ENCODE results near the gene ELANE.
"Not testable (repeated sequence)": the region's sequence is repeated elsewhere in the genome, so short reads cannot be mapped to it uniquely, and the experiment has no call there.

The ELANE gene

DNA sequence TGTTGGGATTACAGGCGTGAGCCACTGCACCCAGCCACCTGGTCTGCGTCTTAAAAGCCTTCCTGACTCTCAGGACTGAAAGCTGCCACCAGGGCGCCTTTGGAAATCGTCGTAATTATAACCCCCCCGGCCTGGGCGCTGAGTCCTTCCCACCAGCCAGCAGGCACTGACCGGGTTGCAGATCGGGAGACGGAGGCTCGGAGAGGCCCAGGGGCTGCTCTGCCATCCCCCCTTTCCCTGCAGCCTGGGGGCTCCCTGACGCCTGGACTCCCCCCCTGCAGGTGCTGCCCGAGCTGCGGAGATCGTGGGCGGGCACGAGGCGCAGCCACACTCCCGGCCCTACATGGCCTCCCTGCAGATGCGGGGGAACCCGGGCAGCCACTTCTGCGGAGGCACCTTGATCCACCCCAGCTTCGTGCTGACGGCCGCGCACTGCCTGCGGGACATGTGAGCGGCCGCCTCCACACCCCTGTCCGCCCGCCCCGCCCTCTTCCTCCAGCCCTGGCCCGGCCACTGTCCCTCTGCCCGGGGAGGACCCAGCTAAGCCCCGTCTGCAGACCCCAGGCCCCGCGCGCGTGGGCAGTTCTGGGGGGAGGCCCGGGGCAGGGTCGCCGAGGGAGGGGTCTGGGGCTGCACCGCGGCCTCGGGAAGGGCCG is 8.8 kb upstream of the ELANE start:
- DNase-seq, result no peak

DNA sequence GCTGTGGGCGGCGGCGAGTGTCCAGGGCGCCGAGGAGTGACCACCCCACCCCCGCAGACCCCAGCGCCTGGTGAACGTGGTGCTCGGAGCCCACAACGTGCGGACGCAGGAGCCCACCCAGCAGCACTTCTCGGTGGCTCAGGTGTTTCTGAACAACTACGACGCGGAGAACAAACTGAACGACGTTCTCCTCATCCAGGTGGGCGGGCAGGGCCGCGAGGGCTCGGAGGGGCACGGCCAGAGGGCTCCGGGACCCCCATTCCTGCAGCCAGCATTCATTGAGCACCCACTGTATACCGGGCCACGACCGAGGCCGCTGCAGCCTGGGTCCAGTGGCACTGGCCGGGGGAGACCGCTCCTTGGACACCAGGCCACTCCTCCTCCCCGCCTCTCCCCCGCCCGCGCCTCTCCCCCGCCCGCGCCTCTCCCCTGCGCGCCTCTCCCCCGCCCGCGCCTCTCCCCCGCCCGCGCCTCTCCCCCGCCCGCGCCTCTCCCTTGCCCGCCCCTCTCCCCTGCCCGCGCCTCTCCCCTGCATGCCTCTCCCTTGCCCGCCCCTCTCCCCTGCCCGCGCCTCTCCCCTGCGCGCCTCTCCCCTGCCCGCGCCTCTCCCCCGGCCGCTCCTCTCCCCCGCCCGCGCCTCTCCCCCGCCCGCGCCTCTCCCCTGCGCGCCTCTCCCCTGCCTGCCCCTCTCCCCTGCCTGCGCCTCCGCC is 8.1 kb upstream of the ELANE start:
- DNase-seq, result no peak

DNA sequence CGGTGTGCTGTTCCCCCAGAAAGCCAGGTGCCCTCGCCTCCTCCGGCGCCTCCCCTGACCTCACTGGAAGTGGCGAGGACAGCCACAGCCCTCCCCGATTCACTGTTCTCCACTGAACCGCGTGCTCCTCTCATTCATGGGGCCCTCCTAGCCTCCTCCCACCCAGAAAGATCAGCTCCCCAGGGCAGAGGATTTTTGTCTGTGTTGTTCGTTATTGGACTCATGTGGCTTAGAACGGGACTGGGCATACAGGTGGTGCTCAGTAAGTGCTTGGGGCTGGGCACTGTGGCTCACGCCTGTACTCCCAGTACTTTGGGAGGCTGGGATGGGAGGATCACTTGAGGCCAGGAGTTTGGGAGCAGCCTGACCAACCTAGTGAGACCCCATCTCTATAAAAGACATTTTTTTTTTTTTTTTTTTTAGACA is 7.5 kb upstream of the ELANE start:
- DNase-seq, result no peak

DNA sequence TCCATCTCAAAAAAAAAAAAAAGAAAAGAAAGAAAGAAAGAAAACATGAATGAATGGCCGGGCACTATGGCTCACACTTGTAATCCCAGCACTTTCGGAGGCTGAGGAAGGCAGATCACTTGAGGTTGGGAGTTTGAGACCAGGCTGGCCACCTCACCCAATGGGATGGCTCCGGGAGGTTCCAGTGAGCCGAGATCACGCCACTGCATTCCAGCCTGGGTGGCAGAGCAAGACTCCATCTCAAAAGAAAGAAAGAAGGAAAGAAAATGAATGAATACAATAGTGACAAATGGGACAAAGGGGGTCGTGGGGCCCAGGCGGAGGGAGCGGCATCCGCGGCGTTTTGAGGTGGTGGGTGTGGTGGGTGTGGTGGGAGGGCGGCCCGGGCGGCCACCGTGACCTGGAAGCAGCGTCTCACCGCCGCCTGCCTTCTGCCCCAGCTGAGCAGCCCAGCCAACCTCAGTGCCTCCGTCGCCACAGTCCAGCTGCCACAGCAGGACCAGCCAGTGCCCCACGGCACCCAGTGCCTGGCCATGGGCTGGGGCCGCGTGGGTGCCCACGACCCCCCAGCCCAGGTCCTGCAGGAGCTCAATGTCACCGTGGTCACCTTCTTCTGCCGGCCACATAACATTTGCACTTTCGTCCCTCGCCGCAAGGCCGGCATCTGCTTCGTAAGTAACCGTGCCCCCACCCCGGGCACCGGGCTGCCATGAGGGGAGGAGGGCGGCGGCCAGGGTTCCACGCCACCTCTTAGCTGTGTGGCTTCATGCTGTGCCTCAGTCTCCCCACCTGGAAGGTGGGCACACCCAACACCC is 6.2 kb upstream of the ELANE start:
- no peak for DNase-seq

DNA sequence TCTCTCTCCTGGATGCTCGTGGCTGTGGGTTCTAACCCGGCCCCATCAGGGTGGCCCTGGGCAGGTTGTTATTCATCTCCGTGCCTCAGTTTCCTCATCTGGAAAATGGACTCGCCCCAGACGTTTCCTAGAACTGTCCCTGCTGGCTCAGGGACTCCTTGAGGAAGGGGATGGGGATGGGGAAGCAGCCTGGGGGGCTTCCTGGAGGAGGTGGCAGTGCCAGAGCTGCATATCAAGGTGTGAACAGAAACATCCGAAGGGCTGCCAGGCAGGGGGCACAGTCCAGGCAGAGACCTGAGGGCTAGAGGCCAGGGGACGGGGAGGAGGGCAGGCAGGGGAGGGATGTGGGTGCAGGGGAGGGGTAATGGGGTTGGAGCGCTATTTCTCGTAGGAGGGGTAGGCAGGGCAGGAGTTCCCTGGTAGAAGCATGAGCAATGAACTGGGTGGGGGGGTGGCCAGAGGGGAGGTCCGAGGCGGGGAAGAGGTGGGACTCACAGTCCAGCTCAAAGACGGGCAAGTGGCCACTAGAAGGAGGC is 3.6 kb upstream of the ELANE start:
- DNase-seq, result no peak

DNA sequence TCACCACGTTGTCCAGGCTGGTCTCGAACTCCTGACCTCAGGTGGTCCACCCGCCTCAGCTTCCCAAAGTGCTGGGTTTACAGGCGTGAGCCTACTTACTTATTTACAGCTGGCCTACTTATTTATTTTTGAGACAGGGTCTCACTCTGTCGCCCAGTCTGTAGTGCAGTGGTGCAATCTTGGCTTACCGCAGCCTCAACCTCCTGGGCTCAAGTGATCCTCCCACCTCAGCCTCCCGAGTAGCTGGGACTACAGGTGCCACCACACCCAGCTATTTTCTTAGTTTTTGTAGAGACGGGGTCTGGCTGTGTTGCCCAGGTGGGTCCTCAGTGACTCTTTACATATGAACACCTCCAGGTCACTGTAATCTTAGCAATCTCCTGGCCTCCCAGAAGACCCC is 2.9 kb upstream of the ELANE start:
- DNase-seq, result not testable (repeated sequence)

DNA sequence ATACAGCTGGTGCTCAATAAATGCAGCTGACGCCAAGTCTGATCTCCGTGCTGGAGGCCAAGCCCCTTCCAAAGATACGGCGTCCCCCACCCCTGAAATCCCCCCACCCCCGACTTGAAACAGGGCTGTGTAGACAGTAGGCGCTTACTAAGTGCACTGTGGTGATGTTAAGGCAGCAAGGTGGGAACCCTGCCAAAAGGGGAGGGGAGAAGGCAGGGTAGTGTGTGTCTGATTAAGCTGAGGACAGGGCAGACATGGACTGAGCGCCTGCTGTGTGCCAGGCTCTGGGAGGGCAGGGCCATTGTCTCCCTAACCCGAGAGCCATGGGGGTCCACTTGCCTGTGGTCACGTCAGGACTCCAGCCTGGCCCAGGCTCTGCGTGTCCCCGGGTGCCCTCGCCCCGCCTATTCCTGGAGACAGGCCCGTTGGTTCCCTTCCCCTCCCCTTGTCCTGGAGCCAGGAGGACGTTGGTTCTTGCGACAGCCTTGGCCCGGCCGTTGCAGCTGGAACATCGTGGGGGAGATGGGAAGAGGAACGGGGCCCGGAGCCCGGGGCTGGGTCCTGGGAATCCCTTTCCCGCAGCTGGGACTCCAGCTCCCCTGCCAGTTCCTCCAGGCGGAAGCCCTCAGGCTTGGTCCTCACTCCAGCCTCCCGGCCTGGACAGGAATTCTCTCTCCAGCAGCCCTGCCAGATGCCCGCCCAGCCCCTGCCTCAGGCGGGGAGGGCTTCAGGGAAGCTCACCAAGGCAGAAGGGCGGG is 1.7 kb upstream of the ELANE start:
- no peak for DNase-seq

DNA sequence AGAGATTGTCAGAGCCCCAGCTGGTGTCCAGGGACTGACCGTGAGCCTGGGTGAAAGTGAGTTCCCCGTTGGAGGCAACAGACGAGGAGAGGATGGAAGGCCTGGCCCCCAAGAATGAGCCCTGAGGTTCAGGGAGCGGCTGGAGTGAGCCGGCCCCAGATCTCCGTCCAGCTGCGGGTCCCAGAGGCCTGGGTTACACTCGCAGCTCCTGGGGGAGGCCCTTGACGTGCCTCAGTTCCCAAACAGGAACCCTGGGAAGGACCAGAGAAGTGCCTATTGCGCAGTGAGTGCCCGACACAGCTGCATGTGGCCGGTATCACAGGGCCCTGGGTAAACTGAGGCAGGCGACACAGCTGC is 1.1 kb upstream of the ELANE start:
- no peak for DNase-seq

DNA sequence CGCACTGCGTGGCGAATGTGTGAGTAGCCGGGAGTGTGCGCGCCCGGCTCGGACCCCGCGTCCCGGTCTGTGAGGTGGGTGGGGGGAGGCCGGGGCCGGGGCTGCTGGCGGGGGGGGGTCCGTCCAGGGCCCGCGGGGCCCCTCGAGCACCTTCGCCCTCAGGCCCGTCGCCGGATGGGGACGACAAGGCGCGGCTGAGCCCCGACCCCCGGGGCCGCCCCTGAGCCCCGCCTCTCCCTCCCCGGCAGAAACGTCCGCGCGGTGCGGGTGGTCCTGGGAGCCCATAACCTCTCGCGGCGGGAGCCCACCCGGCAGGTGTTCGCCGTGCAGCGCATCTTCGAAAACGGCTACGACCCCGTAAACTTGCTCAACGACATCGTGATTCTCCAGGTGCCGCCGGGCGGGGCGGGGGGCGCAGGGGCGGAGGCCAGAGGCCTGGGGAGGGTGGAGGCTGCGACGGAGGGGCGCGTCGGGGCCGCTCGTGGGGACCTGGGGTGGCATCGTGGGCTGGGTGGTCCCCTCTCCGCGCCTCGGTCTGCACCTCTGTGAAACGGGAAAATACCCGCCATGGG is 997 bp downstream of the ELANE start:
- DNase-seq, result no peak

DNA sequence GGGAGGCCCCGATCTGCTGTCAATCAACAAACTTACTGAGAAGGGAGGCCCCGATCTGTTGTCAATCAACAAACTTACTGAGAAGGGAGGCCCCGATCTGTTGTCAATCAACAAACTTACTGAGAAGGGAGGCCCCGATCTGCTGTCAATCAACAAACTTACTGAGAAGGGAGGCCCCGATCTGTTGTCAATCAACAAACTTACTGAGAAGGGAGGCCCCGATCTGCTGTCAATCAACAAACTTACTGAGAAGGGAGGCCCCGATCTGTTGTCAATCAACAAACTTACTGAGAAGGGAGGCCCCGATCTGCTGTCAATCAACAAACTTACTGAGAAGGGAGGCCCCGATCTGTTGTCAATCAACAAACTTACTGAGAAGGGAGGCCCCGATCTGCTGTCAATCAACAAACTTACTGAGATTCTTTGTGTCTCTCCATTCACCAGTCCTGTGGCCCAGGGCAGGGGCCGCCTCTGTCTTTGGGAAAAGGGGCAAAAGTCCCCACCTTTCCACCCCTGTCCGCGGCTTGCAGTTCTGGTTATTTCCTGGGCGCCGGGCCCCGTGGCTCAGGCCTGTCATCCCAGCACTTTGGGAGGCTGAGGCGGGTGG is 1.6 kb downstream of the ELANE start:
- not testable (repeated sequence) for DNase-seq

DNA sequence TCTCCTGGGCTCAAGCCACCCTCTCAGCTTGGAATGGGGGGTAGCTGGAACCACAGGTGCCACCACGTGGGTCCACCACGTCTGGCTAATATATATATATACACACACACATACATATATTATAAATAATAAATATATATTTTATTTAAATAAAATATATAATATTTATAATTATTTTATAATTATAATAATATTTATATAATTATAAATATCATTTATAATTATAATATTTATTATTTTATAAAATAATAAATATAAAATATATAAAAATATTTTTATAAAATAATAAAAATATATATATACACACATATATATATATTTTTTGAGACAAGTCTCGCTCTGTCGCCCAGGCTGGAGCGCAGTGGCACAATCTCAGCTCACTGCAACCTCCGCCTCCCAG is 2.4 kb downstream of the ELANE start:
- no peak for DNase-seq

DNA sequence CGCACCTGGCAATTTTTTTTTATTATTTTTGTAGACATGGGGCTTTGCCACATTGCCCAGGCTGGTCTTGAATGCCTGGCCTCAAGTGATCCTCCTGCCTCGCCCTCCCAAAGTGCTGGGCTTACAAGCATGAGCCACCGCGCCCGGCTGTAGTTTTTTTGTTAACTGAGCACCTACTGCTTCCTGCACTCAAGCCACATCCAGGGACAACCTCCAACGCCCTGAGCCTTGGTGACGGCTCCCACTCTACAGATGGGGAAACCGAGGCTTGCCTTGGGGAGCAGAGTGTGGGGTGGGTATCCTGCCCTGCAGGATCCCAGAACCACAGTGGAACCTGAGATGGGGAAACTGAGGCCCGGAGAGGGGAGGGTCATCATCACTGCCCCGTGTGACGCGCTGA is 3.0 kb downstream of the ELANE start:
- DNase-seq, result no peak

DNA sequence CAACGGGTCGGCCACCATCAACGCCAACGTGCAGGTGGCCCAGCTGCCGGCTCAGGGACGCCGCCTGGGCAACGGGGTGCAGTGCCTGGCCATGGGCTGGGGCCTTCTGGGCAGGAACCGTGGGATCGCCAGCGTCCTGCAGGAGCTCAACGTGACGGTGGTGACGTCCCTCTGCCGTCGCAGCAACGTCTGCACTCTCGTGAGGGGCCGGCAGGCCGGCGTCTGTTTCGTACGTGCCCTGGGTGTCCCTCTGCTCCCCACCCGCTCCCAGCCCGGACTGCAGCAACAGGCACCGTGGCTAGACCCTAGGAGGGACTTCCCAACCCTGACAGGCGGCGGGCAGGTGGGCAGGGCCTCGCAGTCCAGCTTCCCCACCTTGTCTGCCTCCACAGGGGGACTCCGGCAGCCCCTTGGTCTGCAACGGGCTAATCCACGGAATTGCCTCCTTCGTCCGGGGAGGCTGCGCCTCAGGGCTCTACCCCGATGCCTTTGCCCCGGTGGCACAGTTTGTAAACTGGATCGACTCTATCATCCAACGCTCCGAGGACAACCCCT is 3.5 kb downstream of the ELANE start:
- DNase-seq, result no peak

DNA sequence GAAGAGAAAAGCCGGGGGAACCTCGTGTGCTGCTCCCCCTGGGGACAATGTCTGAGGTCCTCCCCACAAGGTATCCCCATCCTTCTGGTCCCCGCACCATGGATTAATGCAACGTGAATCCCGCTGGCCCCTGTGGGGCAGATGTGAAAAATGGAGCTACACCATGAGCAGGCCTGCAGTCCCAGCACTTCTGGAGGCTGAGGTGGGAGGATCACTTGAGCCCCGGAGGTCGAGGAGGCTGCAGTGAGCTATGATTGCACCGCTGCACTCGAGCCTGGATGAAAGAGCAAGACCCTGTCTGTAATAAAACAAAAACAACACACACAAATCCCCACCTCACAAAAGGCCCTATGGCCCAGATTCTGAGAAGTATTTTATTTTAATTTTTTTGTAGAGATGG is 6.2 kb downstream of the ELANE start:
- no peak for DNase-seq

DNA sequence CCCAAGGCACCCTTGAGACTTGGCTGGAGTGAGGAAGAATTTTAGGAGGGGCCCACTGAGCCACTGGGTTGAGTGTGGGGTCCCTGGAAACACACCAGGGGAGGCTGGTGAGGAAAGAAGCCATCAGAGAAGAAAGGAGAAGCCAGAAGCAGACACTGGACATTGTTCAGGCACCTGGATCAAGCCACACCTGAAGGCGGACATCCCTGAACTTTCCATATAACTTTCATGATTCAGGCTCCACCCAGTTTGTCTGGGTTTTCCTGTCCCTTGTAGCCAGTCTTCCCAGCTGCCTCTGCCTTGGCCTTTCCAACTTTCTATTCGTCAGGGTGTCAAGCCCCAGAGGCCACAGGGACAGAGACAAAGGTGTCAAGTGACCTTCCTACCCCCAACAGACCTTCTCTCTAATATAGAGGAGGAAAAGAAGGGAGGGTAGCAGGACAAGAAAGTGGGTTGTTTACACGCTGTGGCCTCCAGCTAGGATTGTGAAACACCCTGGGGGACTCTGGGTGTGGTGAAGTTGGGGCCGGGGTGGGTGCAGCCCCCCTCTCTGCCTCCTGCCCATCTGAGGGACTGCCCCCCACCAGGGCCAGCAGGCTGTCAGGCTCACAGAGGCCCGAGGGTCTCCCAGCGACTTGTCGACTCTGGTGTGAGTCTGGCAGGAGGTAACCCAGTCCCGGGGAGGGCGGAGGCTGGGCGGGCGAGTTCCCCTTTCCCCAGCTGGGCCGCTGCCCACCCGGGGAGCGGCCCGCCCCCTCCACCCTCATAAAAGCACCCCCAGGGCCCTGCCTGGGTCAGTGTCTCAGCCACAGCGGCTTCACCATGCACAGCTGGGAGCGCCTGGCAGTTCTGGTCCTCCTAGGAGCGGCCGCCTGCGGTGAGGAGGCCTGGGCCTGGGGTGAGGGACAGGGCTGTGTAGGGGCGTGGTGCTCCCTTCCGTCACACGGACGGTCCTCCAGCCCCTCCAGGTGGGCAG is 7.1 kb downstream of the ELANE start, which contains the start of gene CFD:
Gene CFD (plus strand): TSS at position 797 of the 976 bp plus-strand sequence. CDS start 26 bp downstream, at position 823.
- no peak for DNase-seq

DNA sequence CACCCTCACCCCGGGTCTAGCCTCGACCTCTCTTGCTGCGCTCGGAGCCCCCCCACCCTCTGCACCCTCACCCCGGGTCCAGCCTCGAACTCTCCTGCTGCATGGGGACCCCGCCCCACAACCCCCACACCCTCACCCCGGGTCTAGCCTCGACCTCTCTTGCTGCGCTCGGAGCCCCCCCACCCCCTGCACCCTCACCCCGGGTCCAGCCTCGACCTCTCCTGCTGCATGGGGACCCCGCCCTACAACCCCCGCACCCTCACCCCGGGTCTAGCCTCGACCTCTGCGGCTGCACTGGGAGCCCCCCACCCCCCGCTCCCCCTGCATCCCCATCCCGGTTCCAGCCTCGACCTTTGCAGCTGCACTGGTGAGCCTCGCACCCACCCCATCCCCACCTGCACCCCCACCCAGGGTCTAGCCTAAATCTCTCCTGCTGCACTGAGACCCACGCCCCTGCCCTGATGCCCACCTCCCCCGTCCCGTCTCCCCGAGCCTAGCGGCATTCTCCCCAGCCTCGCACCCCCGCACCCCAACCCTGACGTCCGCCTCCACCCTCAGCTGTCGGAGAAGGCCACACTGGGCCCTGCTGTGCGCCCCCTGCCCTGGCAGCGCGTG is 9.1 kb downstream of the ELANE start:
- DNase-seq, result no peak

DNA sequence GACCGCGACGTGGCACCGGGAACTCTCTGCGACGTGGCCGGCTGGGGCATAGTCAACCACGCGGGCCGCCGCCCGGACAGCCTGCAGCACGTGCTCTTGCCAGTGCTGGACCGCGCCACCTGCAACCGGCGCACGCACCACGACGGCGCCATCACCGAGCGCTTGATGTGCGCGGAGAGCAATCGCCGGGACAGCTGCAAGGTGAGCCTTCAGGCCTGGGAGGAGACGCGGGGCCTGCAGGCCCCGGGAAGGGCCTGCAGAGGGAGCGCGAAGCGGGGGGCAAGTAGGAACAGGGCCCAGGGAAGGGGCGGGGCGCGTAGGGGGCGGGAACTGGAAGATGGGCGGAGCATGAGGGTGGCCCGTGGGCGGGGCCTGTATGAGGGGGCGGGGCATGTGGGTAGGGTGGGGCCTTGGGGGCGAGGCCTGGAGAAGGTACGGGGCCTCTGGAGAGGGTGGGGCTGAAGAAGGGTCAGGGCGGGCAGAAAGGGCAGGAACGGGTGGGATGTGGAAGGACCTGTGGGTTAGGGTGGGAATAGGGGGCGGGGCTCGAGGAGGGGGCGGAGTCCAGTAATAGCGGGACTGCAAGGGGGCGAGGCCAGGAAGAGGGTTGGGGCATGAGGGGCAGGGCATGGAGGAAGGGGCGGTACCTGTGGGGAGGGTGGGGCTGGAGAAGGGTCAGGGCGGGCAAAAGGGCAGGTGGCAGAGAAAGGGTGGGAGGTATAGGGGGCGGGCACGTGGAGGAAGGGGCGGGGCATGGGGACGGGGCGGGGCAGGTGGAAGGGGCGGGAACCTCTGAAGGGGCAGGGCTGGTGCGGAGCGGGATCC is 9.9 kb downstream of the ELANE start:
- no peak for DNase-seq

DNA sequence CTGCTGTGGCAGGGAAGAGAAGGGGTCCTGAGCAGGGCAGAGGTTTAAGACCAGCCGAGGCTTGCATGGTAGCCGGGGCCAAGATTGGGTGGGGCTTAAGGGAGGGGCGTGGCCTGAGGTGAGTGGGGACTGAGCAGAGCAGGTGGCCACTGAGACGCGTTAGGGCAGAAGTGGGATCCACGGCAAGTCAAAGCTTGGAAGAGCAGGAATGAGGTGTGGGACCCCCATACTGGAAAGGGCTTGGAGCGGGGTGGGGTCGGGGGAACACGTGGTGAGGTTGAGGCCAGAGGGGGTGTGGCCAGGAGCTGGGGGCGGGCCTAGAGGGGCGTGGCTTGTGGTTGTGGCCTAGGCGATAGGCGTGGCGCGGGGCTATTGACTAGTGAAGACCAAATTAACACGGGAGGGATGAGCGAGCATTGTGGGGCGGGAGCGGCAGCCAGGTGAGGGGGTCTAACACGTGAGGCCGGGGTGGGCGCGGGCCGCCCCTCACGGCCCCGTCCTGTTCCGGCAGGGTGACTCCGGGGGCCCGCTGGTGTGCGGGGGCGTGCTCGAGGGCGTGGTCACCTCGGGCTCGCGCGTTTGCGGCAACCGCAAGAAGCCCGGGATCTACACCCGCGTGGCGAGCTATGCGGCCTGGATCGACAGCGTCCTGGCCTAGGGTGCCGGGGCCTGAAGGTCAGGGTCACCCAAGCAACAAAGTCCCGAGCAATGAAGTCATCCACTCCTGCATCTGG is 10.6 kb downstream of the ELANE start:
- no peak for DNase-seq

DNA sequence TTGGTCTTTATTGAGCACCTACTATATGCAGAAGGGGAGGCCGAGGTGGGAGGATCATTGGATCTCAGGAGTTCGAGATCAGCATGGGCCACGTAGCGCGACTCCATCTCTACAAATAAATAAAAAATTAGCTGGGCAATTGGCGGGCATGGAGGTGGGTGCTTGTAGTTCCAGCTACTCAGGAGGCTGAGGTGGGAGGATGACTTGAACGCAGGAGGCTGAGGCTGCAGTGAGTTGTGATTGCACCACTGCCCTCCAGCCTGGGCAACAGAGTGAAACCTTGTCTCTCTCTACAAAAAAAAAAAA is 11.2 kb downstream of the ELANE start:
- DNase-seq, result no peak
